NCI-H345 treated with DMSO at 0.1 percent for 48 hours (cell line): ENCODE results near the gene HAPLN2.

Source experiments
- DNase-seq: peaks from one replicate; lab custom pipeline; 2025; ENCODE audit not compliant: unreplicated experiment; lab: John Stamatoyannopoulos, UW

The HAPLN2 gene

DNA sequence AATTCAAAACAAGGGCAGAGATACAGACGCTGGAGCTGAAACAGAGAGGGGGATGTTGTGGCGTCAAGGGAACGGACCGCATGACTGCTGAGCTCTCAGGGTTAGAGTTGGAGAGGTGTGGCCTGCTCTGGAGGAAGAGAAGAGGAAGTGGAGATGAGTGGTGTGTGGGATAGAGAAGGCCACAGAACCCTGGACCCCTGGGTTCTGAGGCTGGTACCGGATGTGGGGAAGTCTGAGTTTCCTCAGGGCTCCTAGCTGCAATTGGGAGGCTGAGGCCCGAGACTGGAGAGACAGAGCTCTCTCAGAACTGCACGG is 24.5 kb downstream of the HAPLN2 start:
- no peak for DNase-seq

DNA sequence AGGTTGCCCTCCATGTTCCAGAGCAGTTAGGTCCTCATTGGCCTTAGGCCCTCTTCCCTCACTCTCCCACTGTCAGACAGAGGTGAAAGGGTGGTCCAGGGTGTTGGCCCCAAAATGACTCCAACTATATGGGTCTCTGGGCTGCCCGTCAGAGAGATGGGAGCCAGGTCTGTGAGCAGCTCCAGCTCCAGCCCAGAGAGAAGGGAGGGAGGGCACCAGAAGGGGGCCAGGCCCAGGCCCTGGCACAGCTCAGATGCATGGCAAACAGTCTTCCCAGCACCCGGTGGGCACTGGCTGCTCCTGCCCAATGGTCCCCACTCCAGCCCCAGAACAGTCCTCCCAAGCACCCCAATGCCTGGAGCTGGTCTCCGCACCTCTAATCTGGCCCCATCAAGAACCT is 24.9 kb downstream of the HAPLN2 start:
- DNase-seq: no peak

DNA sequence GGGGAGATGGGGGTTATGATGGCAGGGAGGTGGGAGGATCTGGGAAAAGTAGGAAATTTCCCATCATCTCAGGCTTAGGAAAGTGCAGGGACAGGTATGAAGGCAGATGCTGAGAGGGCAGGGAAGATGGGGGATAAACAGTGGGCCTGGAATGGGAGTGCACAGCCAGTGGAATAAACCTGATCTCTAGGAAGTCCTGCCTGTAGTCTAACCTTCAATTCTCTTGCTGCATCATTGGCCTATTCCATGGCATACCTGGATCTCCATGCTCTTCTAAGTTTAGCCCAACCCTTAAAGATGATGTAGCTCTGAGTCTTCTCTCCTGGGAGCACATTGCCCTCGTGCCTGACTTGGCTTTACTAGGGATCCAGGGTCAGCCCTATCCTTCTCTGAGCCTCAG is 25.4 kb downstream of the HAPLN2 start:
- DNase-seq: no peak

DNA sequence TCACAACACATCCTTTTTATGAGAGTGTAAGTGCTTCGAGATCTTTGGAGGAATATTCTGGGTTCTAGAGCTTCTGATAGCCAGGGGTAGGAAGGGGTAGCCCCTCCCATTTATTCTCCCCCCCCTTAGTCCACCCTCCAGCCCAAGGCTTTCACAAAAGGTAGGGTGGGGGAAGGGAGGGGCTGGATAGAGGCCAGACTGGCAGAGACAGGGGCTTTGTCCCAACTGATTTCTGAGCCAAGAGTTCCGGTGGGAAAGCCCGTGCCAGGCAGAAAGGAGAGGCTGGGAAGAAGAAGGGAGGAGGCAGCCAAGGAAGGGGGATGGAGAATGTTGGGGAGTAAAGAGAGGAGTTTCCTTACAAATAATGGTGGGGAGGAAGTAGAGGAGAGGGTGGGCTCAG is 25.8 kb downstream of the HAPLN2 start:
- DNase-seq: no peak

DNA sequence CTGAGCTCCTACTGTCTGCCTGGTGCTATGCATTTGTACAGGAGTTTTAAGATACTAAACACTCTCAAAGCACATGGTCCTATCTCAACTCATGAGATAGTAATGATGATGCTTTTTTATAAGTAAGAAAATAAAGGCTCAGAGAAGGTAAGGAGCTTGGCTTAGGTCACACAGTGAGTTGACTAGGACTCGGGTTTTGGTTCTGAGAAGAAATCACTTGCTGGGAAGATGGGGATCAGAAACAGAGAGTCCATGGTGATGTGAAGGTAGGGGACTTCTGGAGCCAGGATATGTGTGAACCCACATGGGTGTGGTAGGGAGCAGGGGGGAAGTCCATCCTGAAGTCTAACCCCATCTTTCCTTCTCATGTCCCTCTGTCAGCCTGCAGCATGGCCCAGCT is 26.5 kb downstream of the HAPLN2 start:
- no peak for DNase-seq

DNA sequence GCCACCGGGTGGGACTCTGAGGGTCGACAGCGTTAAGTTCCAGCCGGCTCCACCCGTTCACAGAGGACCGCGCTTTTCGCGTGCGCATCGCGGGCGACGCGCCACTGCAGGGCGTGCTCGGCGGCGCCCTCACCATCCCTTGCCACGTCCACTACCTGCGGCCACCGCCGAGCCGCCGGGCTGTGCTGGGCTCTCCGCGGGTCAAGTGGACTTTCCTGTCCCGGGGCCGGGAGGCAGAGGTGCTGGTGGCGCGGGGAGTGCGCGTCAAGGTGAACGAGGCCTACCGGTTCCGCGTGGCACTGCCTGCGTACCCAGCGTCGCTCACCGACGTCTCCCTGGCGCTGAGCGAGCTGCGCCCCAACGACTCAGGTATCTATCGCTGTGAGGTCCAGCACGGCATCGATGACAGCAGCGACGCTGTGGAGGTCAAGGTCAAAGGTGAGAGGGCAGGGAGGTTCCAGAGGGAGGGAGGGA is 27.6 kb downstream of the HAPLN2 start:
- no peak for DNase-seq

DNA sequence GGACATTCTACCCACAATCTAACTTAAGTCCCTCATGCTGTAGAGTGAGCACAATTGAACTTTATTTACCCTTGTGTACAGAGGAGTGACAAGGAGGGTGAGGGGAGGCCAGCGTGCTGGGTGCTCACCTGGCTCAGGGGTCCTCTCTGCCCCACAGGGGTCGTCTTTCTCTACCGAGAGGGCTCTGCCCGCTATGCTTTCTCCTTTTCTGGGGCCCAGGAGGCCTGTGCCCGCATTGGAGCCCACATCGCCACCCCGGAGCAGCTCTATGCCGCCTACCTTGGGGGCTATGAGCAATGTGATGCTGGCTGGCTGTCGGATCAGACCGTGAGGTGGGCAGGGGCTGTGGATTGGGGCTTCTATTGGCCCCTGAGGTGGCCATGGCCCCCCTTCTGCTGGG is 28.1 kb downstream of the HAPLN2 start:
- no peak for DNase-seq

DNA sequence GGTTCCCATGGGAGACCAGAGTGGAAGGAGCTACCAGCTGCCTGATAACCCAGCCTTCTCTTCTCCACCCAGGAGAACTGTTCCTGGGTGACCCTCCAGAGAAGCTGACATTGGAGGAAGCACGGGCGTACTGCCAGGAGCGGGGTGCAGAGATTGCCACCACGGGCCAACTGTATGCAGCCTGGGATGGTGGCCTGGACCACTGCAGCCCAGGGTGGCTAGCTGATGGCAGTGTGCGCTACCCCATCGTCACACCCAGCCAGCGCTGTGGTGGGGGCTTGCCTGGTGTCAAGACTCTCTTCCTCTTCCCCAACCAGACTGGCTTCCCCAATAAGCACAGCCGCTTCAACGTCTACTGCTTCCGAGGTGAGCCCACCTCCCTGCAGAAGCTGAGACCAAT is 29.3 kb downstream of the HAPLN2 start:
- DNase-seq: no peak

DNA sequence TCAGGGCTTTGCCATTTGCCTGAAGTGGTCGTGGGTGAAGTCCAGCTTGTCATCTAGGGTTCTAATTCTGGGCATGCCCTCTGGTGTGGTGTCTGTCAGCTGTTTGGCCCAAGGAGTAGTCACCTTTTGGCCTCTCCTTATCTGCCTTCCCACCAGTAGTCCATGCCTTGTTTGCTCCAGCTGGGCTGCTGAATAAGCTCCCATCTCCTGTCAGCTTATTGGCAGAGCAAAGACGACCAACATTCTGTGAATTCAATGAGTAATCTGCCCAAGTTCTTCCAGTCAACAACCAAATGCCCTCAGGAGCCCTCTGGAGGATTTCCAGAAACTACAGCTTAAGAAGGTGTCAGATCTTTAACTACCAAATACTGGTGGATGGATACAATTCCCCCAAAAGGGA is 29.7 kb downstream of the HAPLN2 start:
- DNase-seq: no peak

DNA sequence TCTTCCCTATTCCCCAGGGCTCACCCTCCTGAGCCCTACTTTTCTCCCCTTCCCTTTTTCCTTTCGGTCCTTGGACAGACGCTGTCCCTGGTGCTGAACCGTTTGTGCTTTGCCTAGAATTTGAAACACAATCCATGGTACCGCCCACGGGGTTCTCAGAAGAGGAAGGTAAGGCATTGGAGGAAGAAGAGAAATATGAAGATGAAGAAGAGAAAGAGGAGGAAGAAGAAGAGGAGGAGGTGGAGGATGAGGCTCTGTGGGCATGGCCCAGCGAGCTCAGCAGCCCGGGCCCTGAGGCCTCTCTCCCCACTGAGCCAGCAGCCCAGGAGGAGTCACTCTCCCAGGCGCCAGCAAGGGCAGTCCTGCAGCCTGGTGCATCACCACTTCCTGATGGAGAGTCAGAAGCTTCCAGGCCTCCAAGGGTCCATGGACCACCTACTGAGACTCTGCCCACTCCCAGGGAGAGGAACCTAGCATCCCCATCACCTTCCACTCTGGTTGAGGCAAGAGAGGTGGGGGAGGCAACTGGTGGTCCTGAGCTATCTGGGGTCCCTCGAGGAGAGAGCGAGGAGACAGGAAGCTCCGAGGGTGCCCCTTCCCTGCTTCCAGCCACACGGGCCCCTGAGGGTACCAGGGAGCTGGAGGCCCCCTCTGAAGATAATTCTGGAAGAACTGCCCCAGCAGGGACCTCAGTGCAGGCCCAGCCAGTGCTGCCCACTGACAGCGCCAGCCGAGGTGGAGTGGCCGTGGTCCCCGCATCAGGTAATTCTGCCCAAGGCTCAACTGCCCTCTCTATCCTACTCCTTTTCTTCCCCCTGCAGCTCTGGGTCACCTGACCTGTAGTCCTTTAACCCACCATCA is 33.1 kb downstream of the HAPLN2 start:
- no peak for DNase-seq

DNA sequence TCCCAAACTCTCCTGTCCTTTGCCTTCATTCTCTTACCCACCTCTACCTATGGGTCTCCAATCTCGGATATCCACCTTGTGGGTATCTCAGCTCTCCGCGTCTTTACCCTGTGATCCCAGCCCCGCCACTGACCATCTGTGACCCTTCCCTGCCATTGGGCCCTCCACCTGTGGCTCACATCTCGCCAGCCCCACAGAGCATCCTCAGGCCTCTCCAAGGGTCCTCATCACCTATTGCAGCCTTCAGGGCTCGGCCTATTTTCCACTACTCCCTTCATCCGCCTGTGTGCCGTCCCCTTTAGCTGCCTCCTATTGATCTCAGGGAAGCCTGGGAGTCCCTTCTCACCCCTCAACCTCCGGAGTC is 33.8 kb downstream of the HAPLN2 start:
- DNase-seq: no peak

DNA sequence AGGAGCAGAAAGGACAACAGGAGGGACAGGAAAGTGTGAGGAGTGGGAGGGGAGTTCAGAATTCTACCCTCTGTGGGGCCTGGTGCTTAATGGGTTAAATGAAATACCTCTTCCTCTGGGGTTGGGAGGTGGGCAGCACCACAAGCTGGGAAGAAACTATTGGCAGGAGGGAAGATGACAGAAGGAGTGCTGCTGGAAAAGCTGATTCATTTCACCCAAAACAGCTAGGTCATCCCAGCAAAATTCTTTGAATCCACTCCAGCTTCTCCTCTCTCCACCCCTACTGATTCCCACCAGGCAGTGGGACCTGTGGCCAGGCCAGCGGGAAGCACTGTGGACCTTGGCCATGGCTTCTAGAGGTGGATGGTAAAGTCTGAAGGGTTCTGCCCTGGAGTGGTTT is 35.5 kb downstream of the HAPLN2 start:
- no peak for DNase-seq

DNA sequence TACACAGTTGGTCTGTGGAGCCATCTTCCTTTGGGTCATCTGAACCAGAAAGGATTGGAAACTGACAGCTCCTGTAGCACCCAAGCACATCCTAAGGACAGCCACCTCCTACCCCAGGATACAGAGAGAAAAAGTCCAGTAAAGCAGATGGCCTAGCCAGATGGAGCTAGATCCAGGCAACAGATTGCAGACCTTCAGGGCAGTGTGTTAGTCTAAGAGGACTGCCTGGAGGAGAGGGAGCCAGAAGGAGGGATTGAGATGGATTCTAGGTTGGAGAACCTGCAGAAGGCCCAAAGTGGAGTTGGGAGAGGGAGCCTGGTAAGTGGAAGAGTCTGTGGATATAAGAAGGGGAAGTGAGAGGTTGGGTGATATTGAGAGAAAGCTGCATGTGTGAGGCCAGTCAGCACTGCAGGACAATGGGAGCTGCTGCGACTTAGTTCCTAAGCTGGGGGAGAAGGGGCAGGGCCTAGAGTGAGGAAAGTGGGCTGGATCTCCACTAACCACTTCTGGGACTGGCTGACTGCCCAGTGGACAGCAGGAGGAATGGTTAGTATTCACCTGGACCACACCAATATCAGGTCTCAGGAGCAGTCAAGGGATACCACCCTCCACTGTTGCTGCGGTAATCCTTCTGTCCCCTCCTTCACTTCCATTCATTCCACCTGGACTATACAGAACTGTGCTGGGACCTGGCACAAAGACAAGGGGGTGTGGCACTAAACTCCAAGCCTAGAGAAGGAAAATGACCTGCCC is 36.1 kb downstream of the HAPLN2 start:
- DNase-seq: no peak

DNA sequence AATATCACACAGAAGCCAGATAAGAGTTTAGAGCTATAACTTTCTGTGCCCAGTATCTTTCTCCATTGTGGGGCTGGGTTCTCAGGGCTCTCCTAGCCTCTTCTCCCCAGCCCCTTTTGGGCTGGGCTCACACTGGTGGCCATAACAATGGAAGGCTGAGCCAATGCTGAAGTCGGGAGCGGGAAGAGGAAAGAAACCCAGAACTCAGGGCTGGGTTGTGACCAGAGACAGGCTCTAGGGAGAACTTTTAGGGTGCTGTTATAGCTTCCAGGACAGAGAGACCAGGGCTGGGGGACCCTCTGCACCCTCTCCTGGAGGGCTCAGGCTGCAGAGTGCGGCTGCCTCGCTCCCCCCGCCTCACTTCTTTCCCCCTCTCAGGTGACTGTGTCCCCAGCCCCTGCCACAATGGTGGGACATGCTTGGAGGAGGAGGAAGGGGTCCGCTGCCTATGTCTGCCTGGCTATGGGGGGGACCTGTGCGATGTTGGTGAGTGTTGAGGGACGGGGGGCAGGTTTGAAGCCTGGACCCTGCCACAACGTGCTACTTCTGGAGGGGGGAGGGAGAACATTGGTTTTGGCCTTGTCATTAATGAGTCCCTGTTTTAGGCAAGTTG is 36.8 kb downstream of the HAPLN2 start:
- no peak for DNase-seq

DNA sequence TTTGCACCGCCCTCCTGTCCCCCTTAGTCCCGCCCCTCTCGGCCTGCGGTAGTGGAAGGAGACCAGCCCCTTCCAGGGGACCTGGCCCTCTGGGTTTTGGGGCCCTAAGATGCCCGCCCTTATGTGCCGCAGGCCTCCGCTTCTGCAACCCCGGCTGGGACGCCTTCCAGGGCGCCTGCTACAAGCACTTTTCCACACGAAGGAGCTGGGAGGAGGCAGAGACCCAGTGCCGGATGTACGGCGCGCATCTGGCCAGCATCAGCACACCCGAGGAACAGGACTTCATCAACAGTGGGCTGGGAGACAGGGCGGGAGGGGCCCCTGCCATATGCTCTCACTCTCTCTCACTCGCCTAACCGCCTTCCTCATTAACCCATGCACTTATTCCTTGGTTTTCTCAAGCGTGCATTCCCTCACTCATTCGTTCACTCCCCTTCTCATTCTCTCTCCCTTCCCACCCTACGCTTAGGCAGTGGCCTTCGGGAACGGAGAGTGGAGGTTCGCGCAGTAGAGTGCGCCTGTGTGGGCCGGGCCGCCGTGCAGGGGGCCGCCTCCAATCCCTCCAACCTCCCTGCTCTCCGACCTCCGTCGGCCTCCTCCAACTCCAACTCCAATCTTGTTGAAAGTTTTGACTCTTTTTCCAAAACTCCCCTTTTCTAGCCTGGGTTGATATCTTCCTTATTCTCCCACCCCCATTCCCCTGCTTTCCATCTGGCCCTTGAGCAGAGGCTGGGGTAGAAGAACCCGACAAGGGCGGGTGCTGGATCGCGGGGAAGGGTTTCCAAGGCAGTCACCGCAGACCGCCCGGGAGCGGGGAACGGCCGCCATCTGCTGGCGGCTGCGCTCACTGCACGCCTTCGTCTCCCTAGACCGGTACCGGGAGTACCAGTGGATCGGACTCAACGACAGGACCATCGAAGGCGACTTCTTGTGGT is 37.9 kb downstream of the HAPLN2 start:
- peak; percentile 42 for DNase-seq

DNA sequence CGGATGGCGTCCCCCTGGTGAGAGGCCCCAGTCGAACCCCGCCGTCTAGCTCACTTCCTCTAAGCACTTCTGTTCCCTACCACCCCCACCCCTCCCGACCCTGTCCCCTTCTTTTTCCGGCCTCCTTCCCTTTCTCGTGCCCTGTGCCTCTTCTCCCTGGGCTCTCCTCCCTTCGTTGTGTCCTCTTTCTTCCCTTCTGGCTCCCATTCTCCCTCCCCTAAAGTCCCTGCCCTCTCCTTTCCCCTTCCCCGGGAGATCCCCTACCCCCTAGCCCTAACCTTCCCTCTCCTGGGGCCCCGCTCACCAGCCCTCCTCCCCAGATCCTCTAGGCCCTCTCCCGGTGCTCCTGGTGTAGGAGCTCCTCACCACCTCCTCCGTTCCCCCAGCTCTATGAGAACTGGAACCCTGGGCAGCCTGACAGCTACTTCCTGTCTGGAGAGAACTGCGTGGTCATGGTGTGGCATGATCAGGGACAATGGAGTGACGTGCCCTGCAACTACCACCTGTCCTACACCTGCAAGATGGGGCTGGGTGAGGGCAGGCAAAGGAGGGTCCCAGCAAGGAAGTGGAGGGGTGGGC is 38.6 kb downstream of the HAPLN2 start:
- DNase-seq: no peak

DNA sequence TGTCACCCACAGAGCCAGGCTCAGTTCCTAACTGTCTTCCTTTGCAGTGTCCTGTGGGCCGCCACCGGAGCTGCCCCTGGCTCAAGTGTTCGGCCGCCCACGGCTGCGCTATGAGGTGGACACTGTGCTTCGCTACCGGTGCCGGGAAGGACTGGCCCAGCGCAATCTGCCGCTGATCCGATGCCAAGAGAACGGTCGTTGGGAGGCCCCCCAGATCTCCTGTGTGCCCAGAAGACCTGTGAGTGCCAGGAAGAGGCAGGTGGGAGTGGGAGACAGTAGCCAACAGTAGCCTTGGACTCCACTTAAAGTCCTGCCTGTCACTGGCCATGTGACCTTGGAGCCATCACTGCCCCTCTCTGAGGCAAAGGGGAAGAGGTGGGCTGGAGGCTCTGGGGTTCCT is 39.3 kb downstream of the HAPLN2 start:
- DNase-seq: no peak

DNA sequence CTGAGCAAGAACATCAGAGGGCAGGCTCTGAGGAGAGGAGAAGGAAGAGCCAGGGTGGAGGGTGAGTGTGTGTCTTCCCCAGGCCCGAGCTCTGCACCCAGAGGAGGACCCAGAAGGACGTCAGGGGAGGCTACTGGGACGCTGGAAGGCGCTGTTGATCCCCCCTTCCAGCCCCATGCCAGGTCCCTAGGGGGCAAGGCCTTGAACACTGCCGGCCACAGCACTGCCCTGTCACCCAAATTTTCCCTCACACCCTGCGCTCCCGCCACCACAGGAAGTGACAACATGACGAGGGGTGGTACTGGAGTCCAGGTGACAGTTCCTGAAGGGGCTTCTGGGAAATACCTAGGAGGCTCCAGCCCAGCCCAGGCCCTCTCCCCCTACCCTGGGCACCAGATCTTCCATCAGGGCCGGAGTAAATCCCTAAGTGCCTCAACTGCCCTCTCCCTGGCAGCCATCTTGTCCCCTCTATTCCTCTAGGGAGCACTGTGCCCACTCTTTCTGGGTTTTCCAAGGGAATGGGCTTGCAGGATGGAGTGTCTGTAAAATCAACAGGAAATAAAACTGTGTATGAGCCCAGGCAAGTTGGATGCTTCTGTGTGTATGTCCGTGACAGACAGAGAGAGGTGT is 39.8 kb downstream of the HAPLN2 start:
- no peak for DNase-seq

DNA sequence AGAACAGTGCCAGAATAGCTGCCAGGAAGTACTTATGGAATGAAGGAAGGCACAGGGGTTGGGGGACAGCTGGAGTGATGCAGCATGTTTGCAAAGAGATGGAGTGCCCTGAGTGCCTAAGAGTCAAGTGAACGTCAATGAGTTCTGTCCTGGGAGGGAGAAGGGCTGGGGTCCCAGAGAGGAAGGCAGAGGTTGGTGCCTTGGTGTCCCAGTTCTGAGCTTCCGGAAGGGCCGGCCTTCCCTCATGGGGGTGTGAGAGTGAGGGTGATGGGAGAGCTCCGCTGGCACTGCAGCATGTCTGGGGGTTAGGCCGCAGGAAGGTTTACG is 40.4 kb downstream of the HAPLN2 start:
- DNase-seq: no peak

DNA sequence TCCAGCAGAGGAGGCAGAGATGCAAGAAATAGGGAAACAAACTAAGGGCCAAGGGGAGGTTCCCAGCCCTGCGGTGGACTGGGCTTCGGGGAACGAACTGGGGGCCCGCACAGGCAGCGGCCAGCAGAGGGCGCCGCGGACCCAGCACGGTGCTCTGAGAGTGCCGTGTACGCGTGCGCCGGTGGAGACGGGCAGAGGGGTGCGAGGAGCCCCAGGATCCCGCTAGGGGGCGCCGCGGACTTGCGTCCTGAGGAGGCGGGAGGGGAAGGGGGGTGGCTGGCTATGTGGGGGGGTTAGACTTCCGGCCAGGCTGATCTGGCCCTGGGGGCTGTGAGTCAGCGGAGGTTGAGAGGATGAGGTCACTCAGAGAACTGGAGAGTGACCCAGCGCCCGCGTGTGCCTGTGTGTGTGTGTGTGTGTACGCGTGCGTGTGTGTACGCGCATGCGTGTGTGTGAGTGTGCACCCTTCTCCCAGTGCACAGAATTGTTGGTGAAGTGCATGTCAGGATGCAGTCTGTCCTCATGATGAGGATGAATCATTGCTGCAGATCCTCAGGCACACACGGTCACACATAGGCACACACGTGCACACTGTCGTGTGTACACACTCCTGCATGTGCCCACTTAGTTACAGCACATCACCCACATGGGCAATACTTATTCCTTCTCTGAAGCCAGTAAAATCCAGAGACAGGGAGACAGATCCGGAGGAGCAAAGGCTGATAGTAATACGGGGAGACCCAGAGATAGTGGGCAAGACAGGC is 41.0 kb downstream of the HAPLN2 start:
- DNase-seq: peak; percentile 79
